Breast epithelium (tissue), 3 donors: ENCODE results near the gene FAM163B.

Experiments used
- POLR2A ChIP-seq: fragments of 450-650 bp; IDR thresholded peaks from one replicate; pipeline ENCODE4 v1.6.1; 2016; ENCODE audit warnings: antibody characterized with exemption, mild to moderate bottlenecking, moderate library complexity
- TF ChIP-seq, protein P1 (sequence below), 3 donors: fragments of 450-650 bp; IDR thresholded peaks; one replicate each; pipeline ENCODE4 v1.5.1; 2016 to 2017; ENCODE audit warnings: antibody characterized with exemption in 3 of 3, mild to moderate bottlenecking in 3 of 3, moderate library complexity in 3 of 3

DNA sequence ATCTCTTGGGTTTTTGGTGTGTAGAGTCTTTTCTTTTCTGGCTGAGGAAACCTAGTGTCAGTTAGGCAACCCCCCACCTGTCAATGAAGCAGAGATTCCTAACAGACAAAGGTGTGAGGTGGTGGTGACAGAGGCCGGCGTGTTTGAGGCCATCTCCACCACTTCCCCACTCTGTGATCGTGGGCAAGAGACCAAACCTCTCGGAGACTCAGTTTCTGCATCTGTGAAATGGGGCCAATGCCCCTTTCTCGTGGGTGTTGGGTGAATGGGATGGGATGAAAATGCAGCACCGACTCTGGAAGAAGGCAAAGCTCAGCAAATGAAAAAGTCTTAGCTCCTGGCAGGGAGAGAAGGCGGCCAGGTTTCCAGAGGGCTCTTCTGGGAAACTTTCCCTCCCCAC, 807 bp downstream of the FAM163B start:
- no peak for TF ChIP-seq POLR2A
- TF ChIP-seq, protein P1, sequence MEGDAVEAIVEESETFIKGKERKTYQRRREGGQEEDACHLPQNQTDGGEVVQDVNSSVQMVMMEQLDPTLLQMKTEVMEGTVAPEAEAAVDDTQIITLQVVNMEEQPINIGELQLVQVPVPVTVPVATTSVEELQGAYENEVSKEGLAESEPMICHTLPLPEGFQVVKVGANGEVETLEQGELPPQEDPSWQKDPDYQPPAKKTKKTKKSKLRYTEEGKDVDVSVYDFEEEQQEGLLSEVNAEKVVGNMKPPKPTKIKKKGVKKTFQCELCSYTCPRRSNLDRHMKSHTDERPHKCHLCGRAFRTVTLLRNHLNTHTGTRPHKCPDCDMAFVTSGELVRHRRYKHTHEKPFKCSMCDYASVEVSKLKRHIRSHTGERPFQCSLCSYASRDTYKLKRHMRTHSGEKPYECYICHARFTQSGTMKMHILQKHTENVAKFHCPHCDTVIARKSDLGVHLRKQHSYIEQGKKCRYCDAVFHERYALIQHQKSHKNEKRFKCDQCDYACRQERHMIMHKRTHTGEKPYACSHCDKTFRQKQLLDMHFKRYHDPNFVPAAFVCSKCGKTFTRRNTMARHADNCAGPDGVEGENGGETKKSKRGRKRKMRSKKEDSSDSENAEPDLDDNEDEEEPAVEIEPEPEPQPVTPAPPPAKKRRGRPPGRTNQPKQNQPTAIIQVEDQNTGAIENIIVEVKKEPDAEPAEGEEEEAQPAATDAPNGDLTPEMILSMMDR (IDR thresholded peaks at IDR 0.05), result no peak
